Bone marrow (tissue), 2 donors: Measurements from ENCODE around the gene SFMBT2.

Experiments
- DNase-seq, 2 donors: peaks; one replicate each; lab custom pipeline; 2025; lab: John Stamatoyannopoulos, UW

SFMBT2 gene

DNA sequence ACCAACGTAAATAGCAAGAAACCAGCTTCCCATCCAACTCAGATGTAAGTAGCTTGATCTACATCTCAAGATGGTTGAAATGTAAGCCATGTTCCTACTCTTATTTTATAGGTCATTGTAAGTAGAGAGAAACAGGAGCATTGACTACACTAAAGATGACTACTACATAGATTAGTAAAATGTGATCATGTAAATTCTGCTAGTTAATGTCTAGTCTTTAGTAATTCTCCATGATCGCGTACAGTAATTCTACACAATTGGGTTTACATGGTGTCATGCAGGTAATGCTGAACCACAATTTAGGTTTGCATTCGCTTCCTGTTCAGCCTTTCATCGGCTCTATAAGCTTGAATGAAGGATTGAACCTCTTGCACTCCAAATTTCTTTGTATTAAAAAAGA is 14.9 kb upstream of the SFMBT2 start:
- no peak for DNase-seq

DNA sequence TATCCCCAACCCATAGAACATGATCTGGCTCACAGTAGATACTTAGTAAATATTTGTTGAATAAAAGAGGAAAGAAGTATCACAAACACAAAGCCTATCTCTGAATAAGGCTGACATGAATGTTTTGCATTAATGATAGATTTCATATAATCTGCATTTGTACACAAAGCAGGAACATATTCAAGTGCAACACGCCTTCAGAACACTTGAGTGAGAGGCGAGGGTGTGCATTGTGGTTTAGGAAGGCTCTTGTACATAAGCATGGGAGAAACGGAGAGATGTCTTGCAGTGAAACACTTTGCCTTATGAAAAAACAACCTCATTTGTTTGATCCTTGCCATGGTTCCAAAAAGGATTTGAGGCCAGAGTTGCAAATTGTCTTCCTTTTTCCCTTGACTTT is 14.1 kb upstream of the SFMBT2 start:
- no peak for DNase-seq

DNA sequence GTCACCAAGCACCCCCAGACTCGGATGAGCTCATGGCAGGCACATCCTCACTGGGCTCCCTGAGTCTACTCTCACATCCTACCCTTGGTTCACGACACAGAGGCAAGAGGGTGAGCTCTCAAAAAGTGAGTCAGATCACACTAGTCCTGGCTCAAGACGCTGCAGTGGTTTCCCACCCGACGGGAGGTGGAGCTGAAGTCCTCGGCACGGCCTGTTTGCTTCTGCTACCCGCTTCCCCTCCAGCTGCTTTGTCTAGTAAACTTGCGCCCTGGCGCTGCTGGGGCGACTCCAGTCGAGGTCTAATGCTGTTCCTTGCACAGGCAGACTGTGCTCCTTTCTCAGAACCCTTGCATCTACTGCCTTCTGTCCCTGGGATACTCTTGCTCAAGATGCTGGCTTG is 13.5 kb upstream of the SFMBT2 start:
- DNase-seq, result no peak

DNA sequence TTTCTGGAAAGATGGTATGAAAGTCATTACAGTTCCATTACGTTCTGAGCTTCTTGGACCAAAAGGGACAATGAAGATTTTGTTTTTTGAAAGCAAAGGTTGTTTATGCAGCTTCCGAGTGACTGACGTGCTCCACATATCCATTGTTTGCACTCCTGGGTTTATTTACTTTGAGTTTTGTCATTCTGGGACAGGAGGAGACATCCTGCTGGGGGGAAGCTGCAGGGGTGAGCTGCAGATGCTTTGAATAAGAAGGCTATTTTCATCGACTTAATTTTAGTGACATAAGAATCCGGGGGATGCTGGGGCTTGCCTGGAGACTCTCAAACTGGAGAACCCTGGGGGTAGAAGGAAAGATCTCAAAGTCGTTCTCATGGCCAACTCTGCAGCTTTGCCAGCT is 12.7 kb upstream of the SFMBT2 start:
- no peak for DNase-seq

- no peak for DNase-seq
Observed at GRCh38 chr10:7421526-7421925, 10.7 kb upstream of the SFMBT2 start.

DNA sequence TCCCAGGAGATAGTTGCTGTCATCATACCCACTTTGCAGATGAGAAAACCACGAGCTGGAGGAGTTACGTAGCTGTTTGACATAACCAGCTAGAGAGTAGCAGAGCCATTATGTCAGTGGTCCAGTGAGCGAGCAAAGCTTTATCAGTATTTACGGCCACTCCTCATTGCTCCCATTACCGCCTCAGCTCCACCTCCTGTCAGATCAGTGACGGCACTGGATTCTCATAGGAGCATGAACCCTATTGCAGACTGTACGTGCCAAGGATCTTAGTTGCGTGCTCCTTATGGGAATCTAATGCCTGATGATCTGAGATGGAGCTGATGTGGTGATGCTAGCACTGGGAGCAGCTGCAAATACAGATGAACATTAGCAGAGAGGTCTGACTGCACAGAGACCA is 9.2 kb upstream of the SFMBT2 start:
- DNase-seq, result no peak

DNA sequence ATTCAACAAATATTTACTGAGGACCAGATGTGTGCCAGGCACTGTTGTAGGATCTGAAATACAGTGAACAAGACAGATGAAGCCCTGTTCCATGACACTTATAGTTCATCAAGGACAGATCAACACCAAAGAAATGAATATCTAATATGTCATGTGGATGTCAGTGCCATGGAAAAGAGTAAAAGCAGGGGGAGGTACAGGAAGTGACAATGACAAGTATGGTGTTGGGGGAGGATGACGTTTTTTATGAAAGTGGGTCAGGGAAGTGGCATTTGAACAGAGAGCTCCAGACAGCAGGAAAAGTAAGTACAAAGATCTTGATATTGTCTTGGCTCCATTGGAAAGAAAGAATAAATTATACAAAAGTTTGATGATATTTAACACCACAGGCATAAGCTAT is 7.0 kb upstream of the SFMBT2 start:
- no peak for DNase-seq

DNA sequence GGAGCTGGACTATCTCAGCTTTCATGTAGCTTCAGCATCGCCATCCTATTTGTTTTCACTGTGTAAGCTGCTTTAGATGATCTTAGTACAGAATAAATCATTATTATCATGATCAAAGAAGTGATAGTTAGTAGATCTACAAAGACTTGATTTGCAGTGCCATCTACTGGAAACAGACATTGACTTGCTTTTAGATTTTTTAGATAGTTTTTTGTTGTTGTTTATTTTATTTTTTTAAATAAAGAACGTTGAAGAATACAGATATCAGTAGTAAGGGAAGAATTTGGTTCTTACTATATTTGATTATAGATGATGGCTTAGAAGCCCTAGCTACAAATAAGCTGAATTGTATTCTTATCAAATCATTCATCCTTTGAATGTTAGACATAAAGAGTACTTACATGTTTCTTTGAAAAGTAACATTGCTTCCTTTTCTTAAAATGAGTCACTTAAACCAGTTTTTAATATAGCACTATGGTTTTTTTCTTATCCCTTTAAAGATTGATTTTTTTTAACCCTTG is 6.3 kb upstream of the SFMBT2 start:
- DNase-seq, result peak in 1 of 2 donors; percentile 41

DNA sequence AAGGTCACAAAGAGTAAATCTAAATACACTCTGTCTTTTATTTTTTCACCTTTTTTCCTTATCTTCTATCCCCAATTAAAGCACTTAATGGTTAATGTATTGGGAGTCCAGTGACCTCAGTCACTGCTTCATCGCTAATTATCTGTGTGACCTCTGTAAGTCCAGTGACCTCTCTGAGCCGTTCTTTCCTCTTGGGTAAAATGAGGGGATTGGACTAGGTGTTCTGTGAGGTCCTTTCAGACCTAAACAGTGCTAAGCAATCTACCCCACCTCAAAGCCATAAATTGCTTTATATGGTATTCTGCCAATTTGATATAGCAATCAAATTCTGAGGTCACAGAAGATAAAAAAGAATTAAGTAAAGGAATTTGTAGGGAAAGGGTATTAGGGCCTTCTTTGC is 3.9 kb upstream of the SFMBT2 start:
- no peak for DNase-seq

- DNase-seq, result no peak
Observed at GRCh38 chr10:7412928-7413282, 2.1 kb upstream of the SFMBT2 start.

DNA sequence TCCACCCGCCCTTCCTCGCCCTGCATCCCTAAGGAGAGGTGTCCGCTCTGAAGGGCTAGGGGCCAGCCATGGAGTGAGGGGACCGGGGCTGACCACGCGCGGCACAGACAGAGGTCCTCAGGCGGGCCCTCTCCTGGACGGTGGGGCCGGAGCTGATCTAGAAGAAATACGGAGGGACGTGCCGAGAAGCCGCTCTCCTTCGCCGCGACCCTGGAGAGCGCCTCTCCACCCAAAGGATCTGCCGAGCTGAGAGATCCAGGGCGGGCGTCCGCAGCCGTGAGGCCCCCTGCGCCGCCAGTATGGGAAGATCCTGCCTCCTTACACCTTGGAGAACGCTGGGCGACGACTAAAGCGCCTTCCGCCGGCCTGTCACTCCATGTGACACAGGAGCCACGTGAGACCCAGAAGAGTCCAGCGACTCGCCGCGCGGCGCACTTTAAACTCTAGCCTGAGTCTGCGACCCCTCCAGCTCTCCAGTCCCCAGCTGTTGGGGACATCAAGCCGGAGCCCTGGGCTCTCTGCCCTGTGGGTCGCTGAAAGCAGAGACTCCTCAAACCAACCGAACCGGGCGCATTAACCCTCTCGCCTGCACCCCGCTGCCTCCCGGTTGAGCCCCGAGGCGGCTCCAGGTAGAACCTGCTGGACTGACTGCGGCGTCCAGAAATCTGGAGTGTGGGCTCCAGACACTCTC is 1.5 kb upstream of the SFMBT2 start:
- peak in 1 of 2 donors; percentile 34 for DNase-seq

DNA sequence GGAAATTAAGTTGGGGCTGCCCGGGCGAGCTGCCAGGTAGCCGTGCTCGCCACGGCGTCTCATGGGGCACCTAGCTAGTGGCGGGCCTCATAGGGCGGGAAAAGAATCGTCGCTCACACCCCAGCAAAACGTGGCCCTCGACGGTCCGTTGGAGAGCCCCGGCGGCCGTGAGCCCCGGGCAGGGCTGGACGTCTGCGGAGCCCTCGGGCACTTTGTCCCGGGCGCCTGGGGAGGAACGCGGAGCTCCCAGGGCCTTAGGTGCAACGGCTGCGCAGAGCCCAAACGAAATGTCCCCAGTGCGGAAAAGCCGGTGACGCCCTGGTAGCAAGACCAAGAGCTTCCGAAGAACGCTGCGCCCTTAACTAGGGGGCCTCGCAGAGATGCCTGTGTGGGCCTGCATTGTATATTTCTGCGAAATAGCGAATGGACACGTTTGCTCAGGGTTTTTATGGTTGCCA is 866 bp upstream of the SFMBT2 start:
- no peak for DNase-seq

- DNase-seq, result peak in 1 of 2 donors; percentile 22
Observed at GRCh38 chr10:7410301-7410861, 453 bp downstream of the SFMBT2 start.

DNA sequence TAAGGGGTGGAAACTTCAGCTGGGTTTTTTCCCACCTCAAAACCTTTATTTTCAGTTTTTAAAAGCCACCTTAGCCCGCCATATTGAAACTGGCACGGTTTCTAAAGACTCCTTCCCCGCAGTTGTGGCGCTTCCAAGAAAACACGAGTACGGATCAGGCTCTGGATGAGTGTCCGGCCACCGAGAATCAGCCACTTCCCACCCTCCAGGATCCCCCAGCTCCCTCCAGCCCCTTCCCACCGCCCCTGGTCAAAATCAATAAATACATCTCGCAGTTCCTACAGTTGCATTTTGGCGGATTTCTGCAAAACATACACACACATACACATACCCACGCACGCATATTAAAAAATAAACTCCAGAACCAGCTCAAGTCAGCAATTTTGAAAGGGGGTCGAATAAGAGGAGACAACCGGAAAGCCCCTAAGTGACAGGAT is 1.1 kb downstream of the SFMBT2 start:
- no peak for DNase-seq

DNA sequence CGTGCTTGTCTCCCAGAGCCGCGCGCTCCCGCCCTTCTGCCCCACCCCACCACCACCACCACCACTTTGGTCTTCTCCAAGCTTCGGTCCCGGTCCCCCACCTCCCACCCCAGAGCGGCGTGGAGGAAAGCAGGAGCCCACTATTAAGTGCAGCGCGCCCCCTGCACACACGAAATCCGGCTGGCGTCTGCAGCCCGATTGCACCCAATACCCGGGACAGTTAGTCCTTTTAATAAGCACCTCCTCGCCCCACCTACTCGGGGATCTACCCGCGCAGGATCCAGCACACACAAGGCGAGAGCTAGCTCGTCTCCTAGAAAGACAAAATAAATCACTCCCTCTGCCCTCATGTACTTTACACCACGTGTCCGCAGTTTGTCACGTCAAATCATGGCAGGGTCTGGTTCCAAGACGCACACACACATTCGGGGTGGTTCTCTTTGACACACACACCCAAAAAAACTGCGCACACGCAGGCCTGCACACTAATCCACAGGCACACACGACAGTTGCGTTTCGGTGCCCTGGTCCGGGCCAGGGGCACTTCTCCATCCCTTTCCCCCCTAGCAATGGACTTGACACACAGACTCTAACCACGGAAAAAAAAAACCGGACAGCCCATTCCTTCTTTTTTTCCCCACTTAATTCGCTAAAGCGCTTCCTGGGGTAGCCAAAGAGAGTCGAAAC is 1.6 kb downstream of the SFMBT2 start:
- DNase-seq, result no peak

GRCh38 chr10:7408291-7409044 is 2.4 kb downstream of the SFMBT2 start:
- peak in 1 of 2 donors; percentile 46 for DNase-seq

DNA sequence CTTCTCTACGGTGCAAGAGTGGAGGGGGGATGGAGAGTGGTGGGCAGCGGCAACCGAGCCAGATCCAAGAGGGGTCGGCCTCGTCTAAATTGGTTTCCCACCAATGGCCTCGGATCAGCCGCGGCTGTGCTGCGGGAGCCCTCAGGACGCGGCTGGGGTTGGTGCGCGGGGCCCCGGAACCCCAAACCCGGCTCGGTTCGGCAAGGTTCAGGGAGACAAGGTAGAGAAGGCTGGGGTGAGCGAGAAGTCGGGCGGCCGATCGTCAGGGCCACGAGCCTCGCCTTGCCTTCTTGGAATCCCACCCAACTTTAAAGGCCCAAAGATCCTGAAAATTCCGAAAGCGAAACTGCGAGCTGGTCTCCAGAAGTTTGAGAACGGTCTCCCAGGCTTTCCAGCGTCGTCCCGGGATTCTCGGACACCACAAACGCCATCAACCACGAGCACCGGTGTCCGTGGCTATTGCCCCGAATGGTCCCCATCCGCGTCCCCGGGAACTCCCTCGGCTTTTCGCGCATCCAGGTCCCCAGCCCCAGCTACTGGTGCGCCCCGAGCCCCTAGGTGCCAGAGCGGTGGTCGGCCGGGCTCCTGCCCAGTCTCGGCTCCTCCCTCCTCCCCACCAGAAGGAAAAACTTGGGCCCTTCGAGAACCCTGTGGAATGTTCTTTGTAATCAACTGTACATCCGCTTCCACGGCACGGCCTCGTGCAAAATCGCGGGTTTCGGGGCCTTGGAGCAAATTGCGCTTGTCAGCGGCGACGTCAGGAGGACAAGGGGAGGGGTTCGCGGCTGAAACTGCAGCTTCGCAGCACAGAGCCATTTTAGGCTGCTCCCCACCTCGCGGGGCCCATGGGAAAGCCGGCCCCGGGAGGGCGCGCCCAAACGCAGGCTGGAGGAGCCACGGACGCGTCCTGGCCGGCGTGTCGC is 3.2 kb downstream of the SFMBT2 start:
- no peak for DNase-seq

GRCh38 chr10:7406712-7407333 is 4.0 kb downstream of the SFMBT2 start:
- DNase-seq, result no peak

GRCh38 chr10:7405637-7406036 is 5.2 kb downstream of the SFMBT2 start:
- no peak for DNase-seq

DNA sequence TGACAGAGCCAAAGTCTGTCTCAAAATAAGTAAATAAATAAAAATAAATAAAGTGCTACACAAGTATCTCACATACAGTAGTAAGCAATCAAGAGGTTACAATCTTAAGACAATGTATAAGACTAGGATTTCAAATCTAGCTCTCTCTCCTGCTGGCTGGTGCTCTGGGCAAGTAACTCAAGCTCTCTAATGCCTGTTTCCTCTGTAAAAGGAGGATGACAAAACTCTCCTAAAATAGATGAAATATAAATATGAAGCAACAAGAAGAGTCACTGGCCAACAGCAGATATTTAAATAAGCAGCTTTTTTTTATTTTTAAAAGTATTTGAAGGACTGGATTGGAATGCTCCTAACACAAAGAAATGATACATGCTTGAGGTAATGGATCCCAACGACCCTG is 7.2 kb downstream of the SFMBT2 start:
- DNase-seq, result no peak

- DNase-seq, result no peak
Observed at GRCh38 chr10:7401782-7402181, 9.1 kb downstream of the SFMBT2 start.
